PC-3 (cell line): ENCODE data around the gene TSPO. TPM values are rescaled to one million over a fixed set of nuclear protein-coding genes. Genes with fewer than 3 reads are reported as not detected.

Experiments
- ATAC-seq: fragments of 200-7000 bp; cut with Tn5 transposase; 2 replicates; pipeline ENCODE4 v1.9.1; 2020; ENCODE audit warnings: mild to moderate bottlenecking, moderate library complexity
- BruUV-seq: library from RNA; stranded (reverse); fragments of 400-500 nt; replicated peaks from 2 replicates; lab custom pipeline; 2021; lab: Mats Ljungman, UMichigan
- CTCF ChIA-PET: fragments of 300-600 bp; sonication (Branson Sonifier 250); formaldehyde crosslinking; loops from one replicate; lab custom pipeline; 2022; ENCODE audit warnings: antibody characterized with exemption; lab: Charles Lee
- POLR2A ChIA-PET: fragments of 300-600 bp; sonication (Branson Sonifier 250); formaldehyde crosslinking; loops from one replicate; lab custom pipeline; 2022; ENCODE audit warnings: antibody characterized with exemption; ENCODE audit not compliant: unreplicated experiment; lab: Charles Lee
- DNase-seq: peaks from one replicate; pipeline ENCODE4 v3.0.0-alpha.2; 2015
- H2AFZ ChIP-seq: fragments of 300-600 bp; sonication (generic); 2 replicates; pipeline ENCODE4 v1.6.0; 2016; ENCODE audit warnings: antibody characterized with exemption, low read length
- H3F3A ChIP-seq: fragments of 300-600 bp; sonication (generic); one replicate; pipeline ENCODE4 v1.6.0; 2017; ENCODE audit warnings: antibody characterized with exemption, low read length, control low read depth, mild to moderate bottlenecking; ENCODE audit not compliant: unreplicated experiment
- H3K27ac ChIP-seq: fragments of 300-600 bp; sonication (generic); 2 replicates; pipeline ENCODE4 v1.5.1; 2016; ENCODE audit warnings: mild to moderate bottlenecking, low read length
- H3K27me3 ChIP-seq: fragments of 300-600 bp; sonication (generic); 2 replicates; pipeline ENCODE4 v1.6.1; 2016; ENCODE audit warnings: low read length, mixed read lengths
- H3K36me3 ChIP-seq: fragments of 300-600 bp; sonication (generic); 2 replicates; pipeline ENCODE4 v1.6.1; 2016; ENCODE audit warnings: low read depth, mixed run types, low read length, mixed read lengths
- H3K4me1 ChIP-seq: fragments of 300-600 bp; sonication (generic); 2 replicates; pipeline ENCODE4 v1.5.1; 2016; ENCODE audit warnings: low read length; ENCODE audit not compliant: insufficient read depth
- H3K4me2 ChIP-seq: fragments of 300-600 bp; sonication (generic); 2 replicates; pipeline ENCODE4 v1.6.0; 2016; ENCODE audit warnings: low read length
- H3K4me3 ChIP-seq: fragments of 300-600 bp; sonication (generic); 2 replicates; pipeline ENCODE4 v1.5.1; 2016; ENCODE audit warnings: mild to moderate bottlenecking, low read length, mixed read lengths
- H3K79me2 ChIP-seq: fragments of 300-600 bp; sonication (generic); 2 replicates; pipeline ENCODE4 v1.6.1; 2017; ENCODE audit warnings: low read length, mixed read lengths
- H3K9ac ChIP-seq: fragments of 300-600 bp; sonication (generic); 2 replicates; pipeline ENCODE4 v1.6.0; 2016; ENCODE audit warnings: mild to moderate bottlenecking, low read length
- H3K9me2 ChIP-seq: fragments of 300-600 bp; sonication (generic); replicated peaks from 2 replicates; pipeline ENCODE4 v1.6.1; 2016; ENCODE audit warnings: mixed run types, low read length, mixed read lengths
- H3K9me3 ChIP-seq: fragments of 300-600 bp; sonication (generic); 2 replicates; pipeline ENCODE4 v1.6.1; 2016; ENCODE audit warnings: low read length, mixed read lengths
- H4K20me1 ChIP-seq: fragments of 300-600 bp; sonication (generic); 2 replicates; pipeline ENCODE4 v1.6.1; 2016; ENCODE audit warnings: low read length, mixed read lengths
- EZH2 ChIP-seq: fragments of 300-600 bp; sonication (generic); IDR thresholded peaks from one replicate; pipeline ENCODE4 v1.6.1; 2017; ENCODE audit warnings: antibody characterized with exemption, mild to moderate bottlenecking, low read length; ENCODE audit not compliant: unreplicated experiment
- EZH2phosphoT487 ChIP-seq: fragments of 300-600 bp; sonication (generic); IDR thresholded peaks from 2 replicates; pipeline ENCODE4 v1.6.1; 2018; ENCODE audit warnings: mild to moderate bottlenecking, antibody characterized with exemption, low read length, borderline replicate concordance
- intact Hi-C: fragments of 100-400 bp; cut with micrococcal nuclease; formaldehyde crosslinking; loops from 2 replicates; pipeline ENCODE4 v1.9.0; 2023
- total RNA-seq: library from RNA; depleted of rRNA; stranded (reverse); fragments of >200 nt; gene quantifications from 2 replicates; pipeline ENCODE4 v1.2.3, GENCODE V29; 2014
- TF ChIP-seq, protein P1 (sequence below): fragments of 300-600 bp; sonication (generic); conservative IDR thresholded peaks from 2 replicates; pipeline ENCODE4 v1.5.1; 2017; ENCODE audit warnings: antibody characterized with exemption, low read depth, mild to moderate bottlenecking, low read length

The TSPO gene
- total RNA-seq, 1 experiment from 2014 or later = 349 TPM

DNA sequence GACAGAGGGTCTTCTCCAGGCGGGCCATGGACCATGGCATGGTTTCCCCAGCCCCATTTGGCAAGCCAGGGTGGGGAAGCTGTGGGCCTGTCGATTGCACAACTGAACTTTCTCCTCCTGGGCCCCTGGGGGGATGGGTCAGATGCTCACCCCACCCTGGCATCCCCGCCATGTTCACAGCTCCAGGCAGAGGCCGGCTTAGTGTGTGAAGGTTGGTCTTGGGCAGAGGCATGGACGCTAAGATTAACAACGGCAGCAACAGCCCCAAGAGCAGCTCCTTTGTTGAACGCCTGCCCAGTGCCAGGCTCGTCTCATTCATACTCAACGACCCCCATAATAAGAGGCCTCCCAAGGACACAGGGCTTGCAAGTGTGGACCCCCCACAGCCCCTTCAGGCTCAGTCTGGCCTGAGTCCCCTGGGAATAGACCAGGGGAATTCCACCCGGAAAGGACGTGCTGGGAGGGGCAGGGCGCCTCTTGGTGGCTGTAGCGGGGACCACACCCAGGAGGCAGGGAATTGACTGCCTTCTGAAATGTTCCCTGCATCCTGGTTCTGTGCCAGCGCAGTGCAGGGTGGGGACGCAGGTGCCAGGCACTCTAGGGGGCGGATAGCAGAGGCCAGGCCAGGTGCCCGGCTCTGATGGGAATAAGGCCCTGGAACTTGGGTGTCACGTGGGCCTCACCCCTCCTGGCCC is 8.3 kb downstream of the TSPO start:
- Histone ChIP-seq H2AFZ (no peak overlapping the region), H3K4me1 (0 out of 2 replicates have a peak, but pooled peaks cover 5% of the 10 kb centered on the region), H3K4me2 (no peak overlapping the region), H3K9me2 (no peaks in the 10 kb centered on the region), H3K79me2 (peaks cover 35% of the 10 kb centered on the region), H3K27me3 (no peaks in the 10 kb centered on the region), H3K36me3 (no peaks in the 10 kb centered on the region; the same call in 1 of the 2 replicates), H4K20me1 (peaks cover 10% of the 10 kb centered on the region; the same call in 1 of the 2 replicates), H3K27ac (no peak overlapping the region), H3F3A (no peaks in the 10 kb centered on the region), H3K9me3 (no peaks in the 10 kb centered on the region), H3K9ac (no peak overlapping the region), H3K4me3 (no peak overlapping the region)
- DNase-seq (no peak), ATAC-seq (no peak)
- intact Hi-C loops = no loop called here
- ChIA-PET POLR2A (no interaction called here), CTCF (no interaction called here)
- TF ChIP-seq, protein P1, sequence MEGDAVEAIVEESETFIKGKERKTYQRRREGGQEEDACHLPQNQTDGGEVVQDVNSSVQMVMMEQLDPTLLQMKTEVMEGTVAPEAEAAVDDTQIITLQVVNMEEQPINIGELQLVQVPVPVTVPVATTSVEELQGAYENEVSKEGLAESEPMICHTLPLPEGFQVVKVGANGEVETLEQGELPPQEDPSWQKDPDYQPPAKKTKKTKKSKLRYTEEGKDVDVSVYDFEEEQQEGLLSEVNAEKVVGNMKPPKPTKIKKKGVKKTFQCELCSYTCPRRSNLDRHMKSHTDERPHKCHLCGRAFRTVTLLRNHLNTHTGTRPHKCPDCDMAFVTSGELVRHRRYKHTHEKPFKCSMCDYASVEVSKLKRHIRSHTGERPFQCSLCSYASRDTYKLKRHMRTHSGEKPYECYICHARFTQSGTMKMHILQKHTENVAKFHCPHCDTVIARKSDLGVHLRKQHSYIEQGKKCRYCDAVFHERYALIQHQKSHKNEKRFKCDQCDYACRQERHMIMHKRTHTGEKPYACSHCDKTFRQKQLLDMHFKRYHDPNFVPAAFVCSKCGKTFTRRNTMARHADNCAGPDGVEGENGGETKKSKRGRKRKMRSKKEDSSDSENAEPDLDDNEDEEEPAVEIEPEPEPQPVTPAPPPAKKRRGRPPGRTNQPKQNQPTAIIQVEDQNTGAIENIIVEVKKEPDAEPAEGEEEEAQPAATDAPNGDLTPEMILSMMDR = peak; percentile 33; the same call in 1 of the 2 replicates
- TF ChIP-seq EZH2 = no peak
- no TSS peak for BruUV-seq

DNA sequence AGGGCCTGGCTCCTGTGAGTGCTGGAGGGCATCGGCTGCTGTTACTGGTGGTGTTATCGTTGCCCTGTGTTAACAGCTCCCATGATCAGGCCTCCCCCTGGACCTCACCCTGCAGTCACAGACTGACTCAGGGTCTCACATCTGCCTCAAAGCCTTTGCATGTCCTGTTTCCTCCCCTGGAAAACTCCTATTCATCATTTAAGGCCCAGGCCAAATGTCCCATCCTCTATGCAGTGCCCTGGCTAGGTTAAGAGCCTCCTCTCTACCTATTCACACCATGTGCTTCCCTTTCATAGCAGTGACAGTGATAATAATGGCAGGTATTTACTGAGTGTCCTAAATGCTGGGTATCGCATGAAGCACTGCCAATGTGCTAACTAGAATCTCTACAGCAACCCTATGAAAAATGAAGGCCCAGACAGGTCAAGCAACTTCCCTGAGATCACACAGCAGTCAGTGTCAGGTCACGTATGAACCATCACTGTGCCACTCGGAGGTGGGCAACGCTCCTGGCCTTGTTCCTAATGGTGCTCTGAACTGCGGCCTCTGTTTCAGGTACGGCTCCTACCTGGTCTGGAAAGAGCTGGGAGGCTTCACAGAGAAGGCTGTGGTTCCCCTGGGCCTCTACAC is 9.3 kb downstream of the TSPO start:
- no peak overlapping the region for H3K27ac ChIP-seq
- ATAC-seq = no peak
- H3K79me2 ChIP-seq = peaks cover 25% of the 10 kb centered on the region
- H3K9me3 ChIP-seq = no peaks in the 10 kb centered on the region
- DNase-seq = no peak
- H3F3A ChIP-seq = no peaks in the 10 kb centered on the region
- H3K36me3 ChIP-seq = no peaks in the 10 kb centered on the region; the same call in 1 of the 2 replicates
- CTCF ChIA-PET = interaction anchor here (0.6 kb wide), 1 partner anchor 68 kb away, joined by 6 read pairs; no protein-coding TSS in a partner anchor
- no peak overlapping the region for H3K9ac ChIP-seq
- no peak overlapping the region for H3K4me3 ChIP-seq
- POLR2A ChIA-PET = no interaction called here
- no TSS peak for BruUV-seq
- H3K27me3 ChIP-seq = no peaks in the 10 kb centered on the region
- H2AFZ ChIP-seq = no peak overlapping the region
- no peaks in the 10 kb centered on the region for H3K9me2 ChIP-seq
- no peak overlapping the region for H3K4me2 ChIP-seq
- peaks cover 10% of the 10 kb centered on the region; the same call in 1 of the 2 replicates for H4K20me1 ChIP-seq
- intact Hi-C loops = no loop called here
- TF ChIP-seq EZH2 (no peak), EZH2phosphoT487 (no peak)
- TF ChIP-seq, protein P1 = no peak
- 0 out of 2 replicates have a peak, but pooled peaks cover under 1% of the 10 kb centered on the region for H3K4me1 ChIP-seq
